Parathyroid adenoma (tissue), 2 donors: ENCODE results near the gene CNTNAP2.
"Not testable (repeated sequence)": the region's sequence is repeated elsewhere in the genome, so short reads cannot be mapped to it uniquely, and the experiment has no call there.

Source experiments
- H2AFZ ChIP-seq: fragments of 300-600 bp; sonication (generic); one replicate; pipeline ENCODE4 v1.7.0; 2017; ENCODE audit warnings: antibody characterized with exemption, mild to moderate bottlenecking
- H3K27ac ChIP-seq: fragments of 300-600 bp; sonication (generic); one replicate; pipeline ENCODE4 v1.7.0; 2017
- H3K27me3 ChIP-seq: fragments of 300-600 bp; sonication (generic); one replicate; pipeline ENCODE4 v1.7.0; 2017; ENCODE audit warnings: low read length; ENCODE audit not compliant: control insufficient read depth, insufficient read depth
- H3K36me3 ChIP-seq: fragments of 300-600 bp; sonication (generic); one replicate; pipeline ENCODE4 v1.7.0; 2017; ENCODE audit warnings: low read length; ENCODE audit not compliant: control insufficient read depth, insufficient read depth
- H3K4me1 ChIP-seq: fragments of 300-600 bp; sonication (generic); one replicate; pipeline ENCODE4 v1.7.0; 2017; ENCODE audit warnings: control low read depth
- H3K4me2 ChIP-seq: fragments of 300-600 bp; sonication (generic); one replicate; pipeline ENCODE4 v1.7.0; 2017; ENCODE audit warnings: low read length
- H3K4me3 ChIP-seq: fragments of 300-600 bp; sonication (generic); one replicate; pipeline ENCODE4 v1.7.0; 2017; ENCODE audit warnings: low read depth, low read length
- H3K79me2 ChIP-seq: fragments of 300-600 bp; sonication (generic); one replicate; pipeline ENCODE4 v1.7.0; 2017; ENCODE audit warnings: control low read depth
- H3K9ac ChIP-seq: fragments of 300-600 bp; sonication (generic); one replicate; pipeline ENCODE4 v1.7.0; 2017; ENCODE audit warnings: mild to moderate bottlenecking
- H3K9me3 ChIP-seq: fragments of 300-600 bp; sonication (generic); one replicate; pipeline ENCODE4 v1.7.0; 2017; ENCODE audit warnings: low read length; ENCODE audit not compliant: control insufficient read depth
- CTCF ChIP-seq: fragments of 300-600 bp; sonication (generic); IDR thresholded peaks from one replicate; pipeline ENCODE4 v1.7.0; 2017; ENCODE audit warnings: antibody characterized with exemption, mild to moderate bottlenecking
- donor health status: primary hyperparathyroidism.

CNTNAP2 gene

GRCh38 chr7:147586526-147586925 lies 1469.9 kb downstream of the CNTNAP2 start:
- Histone ChIP-seq H3K9me3 (no peaks in the 10 kb centered on the region), H3K9ac (no peak overlapping the region), H3K36me3 (no peaks in the 10 kb centered on the region), H3K4me2 (no peak overlapping the region), H3K27ac (no peak overlapping the region), H2AFZ (no peak overlapping the region), H3K4me3 (no peak overlapping the region), H3K27me3 (no peaks in the 10 kb centered on the region), H3K79me2 (no peaks in the 10 kb centered on the region), H3K4me1 (no peaks in the 10 kb centered on the region)
- no peak for TF ChIP-seq CTCF

- no peak for TF ChIP-seq CTCF
- Histone ChIP-seq H3K79me2 (no peaks in the 10 kb centered on the region), H3K27ac (no peak overlapping the region), H2AFZ (no peak overlapping the region), H3K4me3 (no peak overlapping the region), H3K27me3 (no peaks in the 10 kb centered on the region), H3K4me1 (no peaks in the 10 kb centered on the region), H3K36me3 (no peaks in the 10 kb centered on the region), H3K9me3 (no peaks in the 10 kb centered on the region), H3K4me2 (no peak overlapping the region), H3K9ac (no peak overlapping the region)
These were observed 1476.9 kb downstream of the CNTNAP2 start for GRCh38 chr7:147593271-147594057.

- Histone ChIP-seq H3K4me3 (no peak overlapping the region), H2AFZ (no peak overlapping the region), H3K79me2 (no peaks in the 10 kb centered on the region), H3K4me2 (no peak overlapping the region), H3K27me3 (no peaks in the 10 kb centered on the region), H3K9me3 (no peaks in the 10 kb centered on the region), H3K4me1 (no peaks in the 10 kb centered on the region), H3K9ac (no peak overlapping the region), H3K27ac (no peak overlapping the region), H3K36me3 (no peaks in the 10 kb centered on the region)
- TF ChIP-seq CTCF, result no peak
These were observed 1478.4 kb downstream of the CNTNAP2 start for GRCh38 chr7:147595042-147595441.

- not testable (repeated sequence) for H3K9ac ChIP-seq, H3K27me3 ChIP-seq, H3K4me1 ChIP-seq, H3K36me3 ChIP-seq, H3K4me2 ChIP-seq, H3K4me3 ChIP-seq, H3K9me3 ChIP-seq, H3K27ac ChIP-seq, H2AFZ ChIP-seq, H3K79me2 ChIP-seq
These were observed 1482.1 kb downstream of the CNTNAP2 start for GRCh38 chr7:147598687-147599086.

- H3K79me2 ChIP-seq, result no peaks in the 10 kb centered on the region
- no peak overlapping the region for H3K27ac ChIP-seq
- H3K9ac ChIP-seq, result no peak overlapping the region
- H3K4me1 ChIP-seq, result no peaks in the 10 kb centered on the region
- H2AFZ ChIP-seq, result no peak overlapping the region
- no peaks in the 10 kb centered on the region for H3K27me3 ChIP-seq
- H3K4me2 ChIP-seq, result no peak overlapping the region
- no peak for TF ChIP-seq CTCF
- H3K9me3 ChIP-seq, result no peaks in the 10 kb centered on the region
- H3K36me3 ChIP-seq, result no peaks in the 10 kb centered on the region
- H3K4me3 ChIP-seq, result no peak overlapping the region
These were observed 1488.7 kb downstream of the CNTNAP2 start for GRCh38 chr7:147605323-147605722.
